ENCODE data around the gene DEPDC4.

The DEPDC4 gene

DNA sequence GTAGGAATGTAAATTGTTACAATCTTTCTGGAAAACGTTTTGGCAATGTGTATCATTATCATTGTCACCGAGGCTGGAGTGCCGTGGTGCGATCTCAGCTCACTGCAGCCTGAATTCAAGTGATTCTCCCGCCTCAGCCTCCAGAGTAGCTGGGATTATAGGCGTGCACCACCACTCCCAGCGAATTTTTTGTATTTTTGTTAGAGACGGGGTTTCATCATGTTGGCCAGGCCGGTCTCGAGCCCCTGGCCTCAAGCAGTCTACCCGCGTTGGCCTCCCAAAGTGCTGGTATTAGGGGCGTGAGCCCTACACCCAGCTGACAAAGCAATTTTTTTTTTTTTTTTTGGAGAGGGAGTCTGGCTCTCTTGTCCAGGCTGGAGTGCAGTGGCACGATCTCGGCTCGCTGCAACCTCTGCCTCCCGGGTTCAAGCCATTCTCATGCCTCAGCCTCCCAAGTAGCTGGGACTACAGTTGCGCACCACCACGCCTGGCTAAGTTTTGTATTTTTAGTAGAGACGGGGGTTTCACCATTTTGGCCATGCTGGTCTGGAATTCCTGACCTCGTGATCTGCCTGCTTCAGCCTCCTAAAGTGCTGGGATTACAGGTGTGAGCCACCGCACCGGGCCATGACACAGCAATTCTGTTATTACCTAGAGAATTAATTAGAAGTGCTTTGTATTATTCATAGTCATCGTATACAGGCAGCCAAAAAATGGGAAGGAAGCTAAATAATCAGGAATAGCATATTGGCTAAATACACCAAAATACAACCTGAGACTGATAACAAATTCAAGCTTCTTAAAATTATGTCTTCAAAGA, 65.1 kb downstream of the DEPDC4 start:
- peaks cover 10 to 12% of the 10 kb centered on the region in 2 experiments for H3K36me3 ChIP-seq (ENCODE audit: control insufficient read depth in 2 of 2, insufficient read depth in 1 of 2, low read length in 2 of 2)
- TF ChIP-seq ZBTB20 (tag by site-specific recombination; IDR thresholded peaks at IDR 0.05) (no peak), ZNF132 (tag by site-specific recombination; IDR thresholded peaks at IDR 0.05; ENCODE audit: borderline replicate concordance) (no peak), ZNF549 (tag by site-specific recombination; IDR thresholded peaks at IDR 0.05) (no peak), PRDM1 (tag by site-specific recombination; IDR thresholded peaks at IDR 0.05) (no peak), ZNF843 (tag by site-specific recombination; IDR thresholded peaks at IDR 0.05) (no peak), ZNF133 (tag by site-specific recombination; IDR thresholded peaks at IDR 0.05) (no peak), ZNF785 (tag by site-specific recombination; IDR thresholded peaks at IDR 0.05) (no peak), ZNF768 (tag by site-specific recombination; IDR thresholded peaks at IDR 0.05) (no peak), ZNF747 (tag by site-specific recombination; IDR thresholded peaks at IDR 0.05) (no peak), ZBTB1 (tag by site-specific recombination; IDR thresholded peaks at IDR 0.05) (no peak), GLIS2 (tag by site-specific recombination; IDR thresholded peaks at IDR 0.05) (no peak)
- no peaks in the 10 kb centered on the region for H3K9me3 ChIP-seq (ENCODE audit: control insufficient read depth, insufficient read depth, low read depth, low read length)
- CTCF ChIA-PET: interaction anchor here (0.8 kb wide), 1 partner anchor 28 kb away, joined by 5 read pairs; no protein-coding TSS in a partner anchor
- H3K4me3 ChIP-seq (ENCODE audit: low read depth, low read length): peak overlapping the region; percentile 78
- H3K27ac ChIP-seq (ENCODE audit: extremely low read depth, low read depth, low read length): peak overlapping the region; percentile 20; the same call in 1 of the 2 replicates
- peaks cover 2% of the 10 kb centered on the region; the same call in 1 of the 2 replicates for H3K4me1 ChIP-seq (ENCODE audit: control insufficient read depth, insufficient read depth, low read length)
- POLR2A ChIA-PET: no interaction called here

DNA sequence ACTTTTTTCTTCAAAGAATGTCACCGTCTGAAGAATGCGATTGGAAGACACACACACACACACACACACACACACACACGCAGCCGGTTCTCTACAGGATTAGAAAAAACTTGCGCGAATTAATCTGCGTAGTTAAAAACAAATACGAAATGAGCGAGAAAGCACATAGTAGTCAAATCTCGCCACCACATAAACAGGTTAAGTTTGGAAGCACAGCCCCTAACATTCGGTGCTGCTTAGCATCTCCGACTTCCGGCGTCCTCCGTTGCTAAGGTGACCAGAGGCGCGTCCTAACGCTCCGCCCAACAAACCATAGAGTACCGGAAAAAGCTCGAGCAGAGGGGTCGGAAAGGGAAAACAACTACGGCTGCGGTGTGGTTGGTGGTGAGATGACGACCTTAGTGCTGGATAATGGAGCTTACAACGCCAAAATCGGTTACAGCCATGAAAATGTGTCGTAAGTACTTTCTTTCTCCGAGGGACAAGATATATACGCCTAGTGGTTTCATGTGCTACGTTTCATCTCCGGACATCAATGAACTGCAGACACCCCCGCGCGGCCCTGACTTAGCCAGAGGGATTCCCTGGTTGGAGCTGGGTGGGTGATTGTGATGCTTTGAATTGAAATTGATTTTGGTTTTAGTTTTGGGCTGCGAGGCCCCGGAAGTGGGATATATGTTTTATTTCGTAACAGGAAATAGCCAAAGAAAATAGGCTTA, 66.3 kb downstream of the DEPDC4 start, which contains the start of gene ACTR6:
Gene ACTR6, plus strand, starts transcription at position 353 of the 719 bp plus-strand sequence. Its CDS starts 37 bp downstream, at position 390.
- peak within 1 kb of the TSS; percentile 78 for H3K4me3 ChIP-seq (ENCODE audit: low read depth, low read length)
- H3K9me3 ChIP-seq (ENCODE audit: control insufficient read depth, insufficient read depth, low read depth, low read length): no peaks in the 10 kb centered on the region
- CTCF ChIA-PET: interaction anchor here (0.7 to 1.0 kb wide), 2 partner anchors 38 to 1342 kb away, joined by 3 to 4 read pairs; no protein-coding TSS in a partner anchor
- H3K4me1 ChIP-seq (ENCODE audit: control insufficient read depth, insufficient read depth, low read length): peaks cover 2% of the 10 kb centered on the region; the same call in 1 of the 2 replicates
- peak within 1 kb of the TSS; percentile 64 for H3K27ac ChIP-seq (ENCODE audit: extremely low read depth, low read depth, low read length)
- POLR2A ChIA-PET: interaction anchor here (0.5 to 2.0 kb wide), 3 partner anchors 37 to 67 kb away, joined by 3 to 11 read pairs (median 3); partner anchors contain the start of genes DEPDC4 and SCYL2
- peaks cover under 1 to 5% of the 10 kb centered on the region in 2 experiments for H3K36me3 ChIP-seq (ENCODE audit: control insufficient read depth in 2 of 2, insufficient read depth in 1 of 2, low read length in 2 of 2)
- TF ChIP-seq OVOL3 (tag by site-specific recombination; IDR thresholded peaks at IDR 0.05) (peak; percentile 6; the same call in 1 of the 2 replicates), ZNF248 (tag by site-specific recombination; IDR thresholded peaks at IDR 0.05) (no peak), ZEB2 (tag by site-specific recombination; IDR thresholded peaks at IDR 0.05) (peak; percentile 38), WT1 (tag by site-specific recombination; IDR thresholded peaks at IDR 0.05) (no peak; the same call in 1 of the 2 replicates), PRDM1 (tag by site-specific recombination; IDR thresholded peaks at IDR 0.05) (peak; percentile 85), ZNF223 (tag by site-specific recombination; IDR thresholded peaks at IDR 0.05) (no peak), ZNF629 (tag by site-specific recombination; IDR thresholded peaks at IDR 0.05) (peak; percentile 89), ZNF600 (tag by site-specific recombination; IDR thresholded peaks at IDR 0.05) (peak; percentile 78), REPIN1 (tag by site-specific recombination; IDR thresholded peaks at IDR 0.05; ENCODE audit: low read depth) (peak; percentile 83; the same call in 1 of the 2 replicates), ZNF768 (tag by site-specific recombination; IDR thresholded peaks at IDR 0.05) (no peak), ZNF830 (tag by site-specific recombination; IDR thresholded peaks at IDR 0.05; ENCODE audit: low read depth) (no peak)
- TF ChIP-seq, protein P1, sequence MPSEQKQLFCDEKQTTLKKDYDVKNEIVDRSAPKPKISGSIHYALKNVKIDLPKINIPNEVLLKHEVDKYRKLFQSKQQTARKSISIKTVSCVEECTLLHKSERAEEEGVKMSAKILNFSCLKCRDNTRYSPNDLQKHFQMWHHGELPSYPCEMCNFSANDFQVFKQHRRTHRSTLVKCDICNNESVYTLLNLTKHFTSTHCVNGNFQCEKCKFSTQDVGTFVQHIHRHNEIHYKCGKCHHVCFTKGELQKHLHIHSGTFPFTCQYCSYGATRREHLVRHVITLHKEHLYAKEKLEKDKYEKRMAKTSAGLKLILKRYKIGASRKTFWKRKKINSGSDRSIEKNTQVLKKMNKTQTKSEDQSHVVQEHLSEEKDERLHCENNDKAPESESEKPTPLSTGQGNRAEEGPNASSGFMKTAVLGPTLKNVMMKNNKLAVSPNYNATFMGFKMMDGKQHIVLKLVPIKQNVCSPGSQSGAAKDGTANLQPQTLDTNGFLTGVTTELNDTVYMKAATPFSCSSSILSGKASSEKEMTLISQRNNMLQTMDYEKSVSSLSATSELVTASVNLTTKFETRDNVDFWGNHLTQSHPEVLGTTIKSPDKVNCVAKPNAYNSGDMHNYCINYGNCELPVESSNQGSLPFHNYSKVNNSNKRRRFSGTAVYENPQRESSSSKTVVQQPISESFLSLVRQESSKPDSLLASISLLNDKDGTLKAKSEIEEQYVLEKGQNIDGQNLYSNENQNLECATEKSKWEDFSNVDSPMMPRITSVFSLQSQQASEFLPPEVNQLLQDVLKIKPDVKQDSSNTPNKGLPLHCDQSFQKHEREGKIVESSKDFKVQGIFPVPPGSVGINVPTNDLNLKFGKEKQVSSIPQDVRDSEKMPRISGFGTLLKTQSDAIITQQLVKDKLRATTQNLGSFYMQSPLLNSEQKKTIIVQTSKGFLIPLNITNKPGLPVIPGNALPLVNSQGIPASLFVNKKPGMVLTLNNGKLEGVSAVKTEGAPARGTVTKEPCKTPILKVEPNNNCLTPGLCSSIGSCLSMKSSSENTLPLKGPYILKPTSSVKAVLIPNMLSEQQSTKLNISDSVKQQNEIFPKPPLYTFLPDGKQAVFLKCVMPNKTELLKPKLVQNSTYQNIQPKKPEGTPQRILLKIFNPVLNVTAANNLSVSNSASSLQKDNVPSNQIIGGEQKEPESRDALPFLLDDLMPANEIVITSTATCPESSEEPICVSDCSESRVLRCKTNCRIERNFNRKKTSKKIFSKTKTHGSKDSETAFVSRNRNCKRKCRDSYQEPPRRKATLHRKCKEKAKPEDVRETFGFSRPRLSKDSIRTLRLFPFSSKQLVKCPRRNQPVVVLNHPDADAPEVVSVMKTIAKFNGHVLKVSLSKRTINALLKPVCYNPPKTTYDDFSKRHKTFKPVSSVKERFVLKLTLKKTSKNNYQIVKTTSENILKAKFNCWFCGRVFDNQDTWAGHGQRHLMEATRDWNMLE (tag by site-specific recombination; conservative IDR thresholded peaks at IDR 0.05; ENCODE audit: low read depth): peak; percentile 56; the same call in 1 of the 2 replicates
- TF ChIP-seq, protein P2, sequence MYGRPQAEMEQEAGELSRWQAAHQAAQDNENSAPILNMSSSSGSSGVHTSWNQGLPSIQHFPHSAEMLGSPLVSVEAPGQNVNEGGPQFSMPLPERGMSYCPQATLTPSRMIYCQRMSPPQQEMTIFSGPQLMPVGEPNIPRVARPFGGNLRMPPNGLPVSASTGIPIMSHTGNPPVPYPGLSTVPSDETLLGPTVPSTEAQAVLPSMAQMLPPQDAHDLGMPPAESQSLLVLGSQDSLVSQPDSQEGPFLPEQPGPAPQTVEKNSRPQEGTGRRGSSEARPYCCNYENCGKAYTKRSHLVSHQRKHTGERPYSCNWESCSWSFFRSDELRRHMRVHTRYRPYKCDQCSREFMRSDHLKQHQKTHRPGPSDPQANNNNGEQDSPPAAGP (tag by site-specific recombination; IDR thresholded peaks at IDR 0.05): peak; percentile 75
- TF ChIP-seq, protein P3, sequence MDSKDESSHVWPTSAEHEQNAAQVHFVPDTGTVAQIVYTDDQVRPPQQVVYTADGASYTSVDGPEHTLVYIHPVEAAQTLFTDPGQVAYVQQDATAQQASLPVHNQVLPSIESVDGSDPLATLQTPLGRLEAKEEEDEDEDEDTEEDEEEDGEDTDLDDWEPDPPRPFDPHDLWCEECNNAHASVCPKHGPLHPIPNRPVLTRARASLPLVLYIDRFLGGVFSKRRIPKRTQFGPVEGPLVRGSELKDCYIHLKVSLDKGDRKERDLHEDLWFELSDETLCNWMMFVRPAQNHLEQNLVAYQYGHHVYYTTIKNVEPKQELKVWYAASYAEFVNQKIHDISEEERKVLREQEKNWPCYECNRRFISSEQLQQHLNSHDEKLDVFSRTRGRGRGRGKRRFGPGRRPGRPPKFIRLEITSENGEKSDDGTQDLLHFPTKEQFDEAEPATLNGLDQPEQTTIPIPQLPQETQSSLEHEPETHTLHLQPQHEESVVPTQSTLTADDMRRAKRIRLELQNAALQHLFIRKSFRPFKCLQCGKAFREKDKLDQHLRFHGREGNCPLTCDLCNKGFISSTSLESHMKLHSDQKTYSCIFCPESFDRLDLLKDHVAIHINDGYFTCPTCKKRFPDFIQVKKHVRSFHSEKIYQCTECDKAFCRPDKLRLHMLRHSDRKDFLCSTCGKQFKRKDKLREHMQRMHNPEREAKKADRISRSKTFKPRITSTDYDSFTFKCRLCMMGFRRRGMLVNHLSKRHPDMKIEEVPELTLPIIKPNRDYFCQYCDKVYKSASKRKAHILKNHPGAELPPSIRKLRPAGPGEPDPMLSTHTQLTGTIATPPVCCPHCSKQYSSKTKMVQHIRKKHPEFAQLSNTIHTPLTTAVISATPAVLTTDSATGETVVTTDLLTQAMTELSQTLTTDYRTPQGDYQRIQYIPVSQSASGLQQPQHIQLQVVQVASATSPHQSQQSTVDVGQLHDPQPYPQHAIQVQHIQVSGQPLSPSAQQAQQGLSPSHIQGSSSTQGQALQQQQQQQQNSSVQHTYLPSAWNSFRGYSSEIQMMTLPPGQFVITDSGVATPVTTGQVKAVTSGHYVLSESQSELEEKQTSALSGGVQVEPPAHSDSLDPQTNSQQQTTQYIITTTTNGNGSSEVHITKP (tag by site-specific recombination; IDR thresholded peaks at IDR 0.05): peak; percentile 92

Data from HEK293 (cell line).